A673 (cell line): ENCODE results near the gene PCOLCE2. TPM values are rescaled to one million over a fixed set of nuclear protein-coding genes. Genes with fewer than 3 reads are reported as not detected.

Experiments used
- BruUV-seq: library from RNA; stranded (reverse); fragments of 400-500 nt; replicated peaks from 2 replicates; lab custom pipeline; 2021; lab: Mats Ljungman, UMichigan
- CTCF ChIA-PET: fragments of 300-600 bp; sonication (Branson Sonifier 250); formaldehyde crosslinking; loops from one replicate; lab custom pipeline; 2022; ENCODE audit warnings: antibody characterized with exemption; lab: Charles Lee
- POLR2A ChIA-PET: fragments of 300-600 bp; sonication (Branson Sonifier 250); formaldehyde crosslinking; loops from one replicate; lab custom pipeline; 2022; ENCODE audit warnings: antibody characterized with exemption; ENCODE audit not compliant: low non-redundant PET; lab: Charles Lee
- DNase-seq: peaks from one replicate; pipeline ENCODE4 v3.0.0-alpha.2; 2015; ENCODE audit warnings: low spot score
- H3K27ac ChIP-seq: fragments of 200-600 bp; sonication (generic); 2 replicates; pipeline ENCODE4 v1.5.1; 2016; ENCODE audit warnings: mixed run types, low read depth, mild to moderate bottlenecking, mixed read lengths, antibody characterized with exemption, low read length; ENCODE audit not compliant: poor library complexity, severe bottlenecking
- H3K27me3 ChIP-seq: fragments of 200-600 bp; sonication (generic); replicated peaks from 2 replicates; pipeline ENCODE4 v1.6.1; 2017; ENCODE audit warnings: mixed run types, low read depth, mild to moderate bottlenecking, mixed read lengths, antibody characterized with exemption, low read length; ENCODE audit not compliant: insufficient read depth, poor library complexity
- H3K36me3 ChIP-seq: fragments of 200-600 bp; sonication (generic); 2 replicates; pipeline ENCODE4 v1.6.1; 2016; ENCODE audit warnings: mixed run types, mild to moderate bottlenecking, mixed read lengths, antibody characterized with exemption, low read length; ENCODE audit not compliant: insufficient read depth, poor library complexity, severe bottlenecking
- H3K4me1 ChIP-seq: fragments of 200-600 bp; sonication (generic); 2 replicates; pipeline ENCODE4 v1.6.1; 2017; ENCODE audit warnings: mixed run types, mild to moderate bottlenecking, mixed read lengths, antibody characterized with exemption, low read length; ENCODE audit not compliant: insufficient read depth, poor library complexity, severe bottlenecking
- H3K4me3 ChIP-seq: fragments of 200-600 bp; sonication (generic); 2 replicates; pipeline ENCODE4 v1.5.1; 2016; ENCODE audit warnings: low read depth, mixed run types, mild to moderate bottlenecking, mixed read lengths, low read length; ENCODE audit not compliant: poor library complexity, severe bottlenecking
- H3K9me3 ChIP-seq: fragments of 200-600 bp; sonication (generic); 2 replicates; pipeline ENCODE4 v1.6.1; 2016; ENCODE audit warnings: mixed run types, low read depth, mild to moderate bottlenecking, mixed read lengths, antibody characterized with exemption, low read length; ENCODE audit not compliant: poor library complexity, severe bottlenecking
- CTCF ChIP-seq: fragments of 300-800, 200-600 bp; sonication (generic); conservative IDR thresholded peaks from 2 replicates; pipeline ENCODE4 v1.5.1; 2017; ENCODE audit warnings: low read depth, mild to moderate bottlenecking, antibody characterized with exemption, low read length, moderate library complexity, mixed read lengths
- EZH2 ChIP-seq: fragments of 200-600 bp; sonication (generic); IDR thresholded peaks from 2 replicates; pipeline ENCODE4 v1.6.1; 2017; ENCODE audit warnings: borderline replicate concordance, low read depth, mild to moderate bottlenecking, mixed read lengths, antibody characterized with exemption, low read length; ENCODE audit not compliant: poor library complexity, severe bottlenecking
- intact Hi-C: fragments of 100-400 bp; cut with micrococcal nuclease; formaldehyde crosslinking; loops from one replicate; pipeline ENCODE4 v1.10.0; 2022; ENCODE audit not compliant: unreplicated experiment
- total RNA-seq: library from RNA; stranded (reverse); gene quantifications from 2 replicates; pipeline ENCODE4 v1.2.3, GENCODE V29; 2021

PCOLCE2 gene
- total RNA-seq, 1 experiment from 2014 or later, result 6.4 TPM

- no peak overlapping the region for H3K4me3 ChIP-seq
- TF ChIP-seq EZH2, result no peak
- no peak for TF ChIP-seq CTCF
- BruUV-seq, result no TSS peak
- POLR2A ChIA-PET, result no interaction called here
- no peaks in the 10 kb centered on the region for H3K36me3 ChIP-seq
- no peaks in the 10 kb centered on the region for H3K9me3 ChIP-seq
- peaks cover 14% of the 10 kb centered on the region for H3K27me3 ChIP-seq
- intact Hi-C loops, result no loop called here
- no peak for DNase-seq
- CTCF ChIA-PET, result no interaction called here
- H3K27ac ChIP-seq, result no peak overlapping the region
- no peaks in the 10 kb centered on the region for H3K4me1 ChIP-seq
Measured at GRCh38 chr3:142915636-142916035, 26.8 kb upstream of the PCOLCE2 start.

GRCh38 chr3:142914286-142914811 is 25.5 kb upstream of the PCOLCE2 start:
- H3K4me3 ChIP-seq, result no peak overlapping the region
- no peak overlapping the region for H3K27ac ChIP-seq
- BruUV-seq, result no TSS peak
- intact Hi-C loops, result no loop called here
- no peak for DNase-seq
- H3K4me1 ChIP-seq, result no peaks in the 10 kb centered on the region
- peaks cover 14% of the 10 kb centered on the region for H3K27me3 ChIP-seq
- H3K36me3 ChIP-seq, result no peaks in the 10 kb centered on the region
- ChIA-PET POLR2A (no interaction called here), CTCF (no interaction called here)
- TF ChIP-seq CTCF (no peak), EZH2 (no peak)
- no peaks in the 10 kb centered on the region for H3K9me3 ChIP-seq

- Histone ChIP-seq H3K27me3 (peaks cover 14% of the 10 kb centered on the region), H3K4me3 (no peak overlapping the region), H3K36me3 (no peaks in the 10 kb centered on the region), H3K27ac (no peak overlapping the region), H3K9me3 (no peaks in the 10 kb centered on the region), H3K4me1 (no peaks in the 10 kb centered on the region)
- intact Hi-C loops, result no loop called here
- BruUV-seq, result no TSS peak
- ChIA-PET CTCF (no interaction called here), POLR2A (no interaction called here)
- no peak for DNase-seq
- no peak for TF ChIP-seq EZH2
- no peak for TF ChIP-seq CTCF
Measured at GRCh38 chr3:142913432-142913831, 24.5 kb upstream of the PCOLCE2 start.
